ENCODE data around the gene EMCN. TPM values are rescaled to one million over a fixed set of nuclear protein-coding genes. Genes with fewer than 3 reads are reported as not detected.

Gene EMCN
- total and polyA plus RNA-seq, 9 of the 15 experiments (the other 6 are each of a cell fraction or from before 2014, with no cell fraction given), result not detected

GRCh38 chr4:100430451-100430850, 87.4 kb downstream of the EMCN start (continued):
- TF ChIP-seq, protein P1, sequence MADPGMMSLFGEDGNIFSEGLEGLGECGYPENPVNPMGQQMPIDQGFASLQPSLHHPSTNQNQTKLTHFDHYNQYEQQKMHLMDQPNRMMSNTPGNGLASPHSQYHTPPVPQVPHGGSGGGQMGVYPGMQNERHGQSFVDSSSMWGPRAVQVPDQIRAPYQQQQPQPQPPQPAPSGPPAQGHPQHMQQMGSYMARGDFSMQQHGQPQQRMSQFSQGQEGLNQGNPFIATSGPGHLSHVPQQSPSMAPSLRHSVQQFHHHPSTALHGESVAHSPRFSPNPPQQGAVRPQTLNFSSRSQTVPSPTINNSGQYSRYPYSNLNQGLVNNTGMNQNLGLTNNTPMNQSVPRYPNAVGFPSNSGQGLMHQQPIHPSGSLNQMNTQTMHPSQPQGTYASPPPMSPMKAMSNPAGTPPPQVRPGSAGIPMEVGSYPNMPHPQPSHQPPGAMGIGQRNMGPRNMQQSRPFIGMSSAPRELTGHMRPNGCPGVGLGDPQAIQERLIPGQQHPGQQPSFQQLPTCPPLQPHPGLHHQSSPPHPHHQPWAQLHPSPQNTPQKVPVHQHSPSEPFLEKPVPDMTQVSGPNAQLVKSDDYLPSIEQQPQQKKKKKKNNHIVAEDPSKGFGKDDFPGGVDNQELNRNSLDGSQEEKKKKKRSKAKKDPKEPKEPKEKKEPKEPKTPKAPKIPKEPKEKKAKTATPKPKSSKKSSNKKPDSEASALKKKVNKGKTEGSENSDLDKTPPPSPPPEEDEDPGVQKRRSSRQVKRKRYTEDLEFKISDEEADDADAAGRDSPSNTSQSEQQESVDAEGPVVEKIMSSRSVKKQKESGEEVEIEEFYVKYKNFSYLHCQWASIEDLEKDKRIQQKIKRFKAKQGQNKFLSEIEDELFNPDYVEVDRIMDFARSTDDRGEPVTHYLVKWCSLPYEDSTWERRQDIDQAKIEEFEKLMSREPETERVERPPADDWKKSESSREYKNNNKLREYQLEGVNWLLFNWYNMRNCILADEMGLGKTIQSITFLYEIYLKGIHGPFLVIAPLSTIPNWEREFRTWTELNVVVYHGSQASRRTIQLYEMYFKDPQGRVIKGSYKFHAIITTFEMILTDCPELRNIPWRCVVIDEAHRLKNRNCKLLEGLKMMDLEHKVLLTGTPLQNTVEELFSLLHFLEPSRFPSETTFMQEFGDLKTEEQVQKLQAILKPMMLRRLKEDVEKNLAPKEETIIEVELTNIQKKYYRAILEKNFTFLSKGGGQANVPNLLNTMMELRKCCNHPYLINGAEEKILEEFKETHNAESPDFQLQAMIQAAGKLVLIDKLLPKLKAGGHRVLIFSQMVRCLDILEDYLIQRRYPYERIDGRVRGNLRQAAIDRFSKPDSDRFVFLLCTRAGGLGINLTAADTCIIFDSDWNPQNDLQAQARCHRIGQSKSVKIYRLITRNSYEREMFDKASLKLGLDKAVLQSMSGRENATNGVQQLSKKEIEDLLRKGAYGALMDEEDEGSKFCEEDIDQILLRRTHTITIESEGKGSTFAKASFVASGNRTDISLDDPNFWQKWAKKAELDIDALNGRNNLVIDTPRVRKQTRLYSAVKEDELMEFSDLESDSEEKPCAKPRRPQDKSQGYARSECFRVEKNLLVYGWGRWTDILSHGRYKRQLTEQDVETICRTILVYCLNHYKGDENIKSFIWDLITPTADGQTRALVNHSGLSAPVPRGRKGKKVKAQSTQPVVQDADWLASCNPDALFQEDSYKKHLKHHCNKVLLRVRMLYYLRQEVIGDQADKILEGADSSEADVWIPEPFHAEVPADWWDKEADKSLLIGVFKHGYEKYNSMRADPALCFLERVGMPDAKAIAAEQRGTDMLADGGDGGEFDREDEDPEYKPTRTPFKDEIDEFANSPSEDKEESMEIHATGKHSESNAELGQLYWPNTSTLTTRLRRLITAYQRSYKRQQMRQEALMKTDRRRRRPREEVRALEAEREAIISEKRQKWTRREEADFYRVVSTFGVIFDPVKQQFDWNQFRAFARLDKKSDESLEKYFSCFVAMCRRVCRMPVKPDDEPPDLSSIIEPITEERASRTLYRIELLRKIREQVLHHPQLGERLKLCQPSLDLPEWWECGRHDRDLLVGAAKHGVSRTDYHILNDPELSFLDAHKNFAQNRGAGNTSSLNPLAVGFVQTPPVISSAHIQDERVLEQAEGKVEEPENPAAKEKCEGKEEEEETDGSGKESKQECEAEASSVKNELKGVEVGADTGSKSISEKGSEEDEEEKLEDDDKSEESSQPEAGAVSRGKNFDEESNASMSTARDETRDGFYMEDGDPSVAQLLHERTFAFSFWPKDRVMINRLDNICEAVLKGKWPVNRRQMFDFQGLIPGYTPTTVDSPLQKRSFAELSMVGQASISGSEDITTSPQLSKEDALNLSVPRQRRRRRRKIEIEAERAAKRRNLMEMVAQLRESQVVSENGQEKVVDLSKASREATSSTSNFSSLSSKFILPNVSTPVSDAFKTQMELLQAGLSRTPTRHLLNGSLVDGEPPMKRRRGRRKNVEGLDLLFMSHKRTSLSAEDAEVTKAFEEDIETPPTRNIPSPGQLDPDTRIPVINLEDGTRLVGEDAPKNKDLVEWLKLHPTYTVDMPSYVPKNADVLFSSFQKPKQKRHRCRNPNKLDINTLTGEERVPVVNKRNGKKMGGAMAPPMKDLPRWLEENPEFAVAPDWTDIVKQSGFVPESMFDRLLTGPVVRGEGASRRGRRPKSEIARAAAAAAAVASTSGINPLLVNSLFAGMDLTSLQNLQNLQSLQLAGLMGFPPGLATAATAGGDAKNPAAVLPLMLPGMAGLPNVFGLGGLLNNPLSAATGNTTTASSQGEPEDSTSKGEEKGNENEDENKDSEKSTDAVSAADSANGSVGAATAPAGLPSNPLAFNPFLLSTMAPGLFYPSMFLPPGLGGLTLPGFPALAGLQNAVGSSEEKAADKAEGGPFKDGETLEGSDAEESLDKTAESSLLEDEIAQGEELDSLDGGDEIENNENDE (IDR thresholded peaks at IDR 0.05; ENCODE audit: low read depth, low read length), result no peak
- TF ChIP-seq RBM15 (IDR thresholded peaks at IDR 0.05; ENCODE audit: insufficient read depth, low read length) (no peak), ZNF282 (CRISPR knock-in tag; IDR thresholded peaks at IDR 0.05) (no peak), EHMT2 (IDR thresholded peaks at IDR 0.05) (no peak), ZNF561 (CRISPR knock-in tag; conservative IDR thresholded peaks at IDR 0.05) (no peak), PCBP2 (IDR thresholded peaks at IDR 0.05; ENCODE audit: low read depth, low read length, poor library complexity, severe bottlenecking) (no peak), ZZZ3 (IDR thresholded peaks at IDR 0.05) (no peak), ZNF239 (CRISPR knock-in tag; IDR thresholded peaks at IDR 0.05) (no peak)

Data from K562 (cell line).